ENCODE measurements around the gene DOK3.
"Not testable (repeated sequence)": the region's sequence is repeated elsewhere in the genome, so short reads cannot be mapped to it uniquely, and the experiment has no call there.

DOK3 gene

GRCh38 chr5:177535125-177535524 is 25.5 kb upstream of the DOK3 start:
- DNase-seq, result no peak

- DNase-seq, result not testable (repeated sequence)
Observed at GRCh38 chr5:177534433-177534832, 24.8 kb upstream of the DOK3 start.

- DNase-seq, result no peak
Observed at GRCh38 chr5:177531209-177531940, 21.7 kb upstream of the DOK3 start.

GRCh38 chr5:177530638-177531037 is 21.0 kb upstream of the DOK3 start:
- no peak for DNase-seq

DNA sequence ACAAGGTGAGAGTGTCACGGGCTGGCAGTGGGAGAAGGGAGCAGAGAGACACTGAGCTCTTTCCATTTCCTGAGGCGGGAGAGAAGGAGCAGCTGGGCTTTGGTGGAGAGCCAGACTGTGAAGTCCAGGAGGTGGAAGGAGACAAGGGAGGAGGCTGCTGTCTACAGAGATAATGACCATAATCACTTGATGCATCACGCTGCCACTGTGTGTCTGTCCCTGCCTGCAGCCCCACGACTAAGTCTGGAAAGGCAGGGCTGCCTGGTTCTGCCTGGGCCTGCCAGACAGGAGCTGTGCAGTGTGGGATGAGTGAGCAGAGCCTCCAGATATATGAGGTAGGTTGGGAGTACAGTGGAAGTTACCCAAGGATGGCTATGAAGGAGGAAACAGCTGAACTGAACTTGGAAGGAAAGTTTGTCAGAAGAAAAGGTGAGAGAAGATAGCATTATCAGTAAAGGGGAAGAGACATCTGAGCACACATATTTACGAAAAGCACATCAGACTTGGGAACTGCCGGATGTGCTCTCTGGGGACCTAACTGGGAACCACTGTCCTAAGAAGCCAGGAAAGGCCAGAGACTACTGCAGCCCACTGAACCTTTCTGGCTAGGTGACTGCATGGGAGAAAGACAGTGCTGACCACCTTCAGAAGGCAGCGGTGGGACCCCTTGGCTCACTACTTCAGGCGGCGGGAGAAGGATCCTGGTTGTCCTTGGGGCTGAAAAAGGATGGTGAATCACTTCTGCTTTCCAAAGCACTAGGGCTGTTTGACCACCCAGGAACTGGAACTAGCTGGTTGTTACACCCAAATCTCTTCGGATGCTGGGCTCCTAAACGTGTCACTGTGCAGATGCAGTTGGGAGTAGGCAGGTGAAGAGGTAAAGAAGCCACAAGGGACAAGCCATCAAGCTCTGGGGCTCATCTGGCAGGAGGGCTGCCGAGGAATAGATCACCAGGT is 19.9 kb upstream of the DOK3 start:
- DNase-seq, result no peak

- no peak for DNase-seq
Observed at GRCh38 chr5:177528631-177529030, 19.0 kb upstream of the DOK3 start.

DNA sequence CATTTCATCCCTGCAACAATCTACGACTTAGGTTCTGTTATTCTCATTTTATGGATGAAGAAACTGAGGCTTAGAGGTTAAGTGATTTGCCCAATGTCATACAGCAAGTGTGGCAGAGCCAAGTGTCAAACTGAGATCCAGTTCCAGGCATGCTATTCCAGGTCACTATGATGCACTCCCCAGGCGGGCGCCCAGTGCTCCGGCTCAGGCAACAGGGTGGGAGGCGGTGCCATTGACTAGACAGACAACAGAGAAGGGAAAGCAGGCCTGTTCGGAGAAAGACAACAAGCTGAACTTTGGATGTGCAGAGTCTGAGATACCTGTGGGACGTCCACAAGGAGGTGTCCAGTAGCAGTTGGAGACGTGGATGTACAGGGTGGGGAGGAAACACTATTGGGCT is 18.0 kb upstream of the DOK3 start:
- no peak for DNase-seq

GRCh38 chr5:177526791-177527190 is 17.2 kb upstream of the DOK3 start:
- no peak for DNase-seq

- no peak for DNase-seq
Observed at GRCh38 chr5:177526191-177526590, 16.6 kb upstream of the DOK3 start.

- no peak for DNase-seq
Observed at GRCh38 chr5:177524941-177525655, 15.5 kb upstream of the DOK3 start.

- no peak for DNase-seq
Observed at GRCh38 chr5:177524539-177524900, 14.9 kb upstream of the DOK3 start.

GRCh38 chr5:177523711-177524538 is 14.3 kb upstream of the DOK3 start:
- DNase-seq, result no peak

DNA sequence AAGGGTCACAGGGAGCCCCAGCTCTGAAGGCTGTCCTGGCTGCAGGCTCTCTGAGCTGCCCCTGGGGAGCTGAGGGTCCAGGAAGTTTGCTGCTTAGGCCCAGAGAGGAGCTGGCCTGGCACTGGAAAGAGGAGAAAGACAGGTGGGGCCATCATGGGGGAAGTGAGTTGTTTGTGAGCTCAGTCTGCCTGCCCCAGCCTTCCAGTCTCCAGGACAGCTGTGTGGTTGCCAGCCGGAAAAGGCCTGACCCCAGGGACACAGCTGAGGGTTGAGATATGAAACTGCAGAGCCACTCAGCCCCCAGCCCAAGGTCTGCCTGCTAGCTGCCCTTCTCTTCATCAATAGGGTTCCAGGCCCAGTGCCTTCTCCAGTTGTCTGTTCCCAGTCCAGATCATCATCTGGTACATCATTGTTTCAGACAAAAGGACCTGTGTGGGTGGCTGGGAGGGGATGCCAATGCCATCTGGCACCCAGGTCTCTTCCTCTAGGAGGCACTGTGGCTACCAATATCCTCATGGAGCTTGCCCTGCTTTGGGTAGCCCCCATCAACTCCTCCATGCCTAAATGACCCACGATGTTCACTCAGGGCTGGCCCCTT is 11.4 kb upstream of the DOK3 start:
- no peak for DNase-seq

GRCh38 chr5:177520271-177520670 is 10.6 kb upstream of the DOK3 start:
- DNase-seq, result no peak

GRCh38 chr5:177519463-177520235 is 10.0 kb upstream of the DOK3 start:
- no peak for DNase-seq

DNA sequence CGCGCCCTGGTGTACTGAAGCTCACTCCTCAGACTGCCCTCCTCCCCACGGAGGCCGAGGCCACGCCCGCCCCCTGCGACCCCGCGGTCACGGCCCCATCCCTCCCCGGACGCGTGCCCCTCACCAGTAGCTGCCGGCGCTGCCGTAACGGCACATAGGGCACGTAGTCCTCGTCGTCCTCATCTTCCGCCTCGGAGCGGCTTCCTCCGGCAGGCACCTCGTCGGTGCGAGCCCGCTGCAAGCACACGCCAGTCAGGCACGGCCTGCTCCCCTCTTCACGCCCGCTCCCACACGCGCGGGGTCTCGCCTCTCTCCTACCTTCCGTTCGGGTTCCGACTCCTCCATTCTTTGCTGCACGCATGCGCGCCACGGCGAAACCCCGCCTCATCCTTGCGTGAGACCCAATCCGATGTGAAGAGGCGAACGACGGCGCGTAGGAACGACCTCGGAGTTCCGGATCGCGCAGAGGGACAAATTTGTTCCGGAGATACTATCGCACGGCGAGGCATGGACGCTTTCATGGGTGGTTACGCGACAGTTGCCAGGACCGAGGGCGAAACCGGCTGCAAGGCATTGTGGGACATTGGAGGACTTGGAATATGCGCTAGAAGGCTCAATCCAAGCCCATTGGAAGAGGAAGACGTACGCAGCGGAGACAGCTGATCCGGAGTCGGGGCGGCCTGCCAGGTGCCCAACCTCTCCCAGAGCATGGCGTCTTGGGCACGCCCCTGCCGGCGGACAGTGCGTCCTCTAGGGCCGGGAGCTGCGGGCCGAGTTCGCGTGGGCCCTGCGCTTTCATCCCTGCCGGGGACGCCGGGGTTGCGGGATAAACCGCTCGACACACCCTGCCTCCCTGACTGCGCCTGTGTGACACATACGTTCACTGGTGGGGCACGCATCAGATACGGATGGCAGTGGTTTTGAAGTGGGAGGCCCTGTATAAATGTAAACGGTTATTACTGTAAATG is 7.3 kb upstream of the DOK3 start, which contains the start of gene DDX41:
DDX41 (minus strand) TSS at position 361 of the 968 bp plus-strand sequence; CDS start at position 345, 16 bp downstream.
- DNase-seq, result peak; percentile 94

DNA sequence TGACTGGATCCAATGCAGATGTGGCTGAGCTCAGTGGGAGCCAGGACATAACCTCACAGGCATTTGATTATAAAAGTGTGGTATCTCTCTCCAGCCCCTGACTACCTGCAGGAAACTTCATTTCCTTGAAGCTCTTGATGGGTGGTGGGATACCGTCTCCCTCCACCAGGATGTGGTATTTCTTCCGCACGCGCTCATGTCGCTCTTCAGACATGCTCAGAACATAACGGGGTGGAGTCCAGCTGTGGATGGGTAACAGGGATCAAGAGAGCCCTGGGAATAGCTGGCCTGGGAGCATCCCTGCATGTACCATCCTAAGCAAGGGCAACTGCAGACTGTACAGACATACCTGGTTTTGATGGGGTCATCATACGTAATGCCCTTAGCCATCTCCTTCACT is 6.0 kb upstream of the DOK3 start:
- no peak for DNase-seq

- no peak for DNase-seq
Observed at GRCh38 chr5:177514541-177514940, 4.9 kb upstream of the DOK3 start.

GRCh38 chr5:177513500-177513899 is 3.9 kb upstream of the DOK3 start:
- DNase-seq, result no peak

Data from activated T-cell treated with anti-CD3 and anti-CD28 coated beads, Interleukin-2, amount 50 U/mL, for 1 hour (primary cell).